Colonic mucosa (tissue), 4 donors: ENCODE results near the gene SERPINB7. TPM values are rescaled to one million over a fixed set of nuclear protein-coding genes. Genes with fewer than 3 reads are reported as not detected.

Source experiments
- DNase-seq: peaks from one replicate; pipeline ENCODE4 v3.0.0-alpha.2; 2020
- H3K27ac ChIP-seq: fragments of 200-600 bp; one replicate; pipeline ENCODE4 v1.8.0; 2021
- H3K27me3 ChIP-seq: fragments of 200-600 bp; one replicate; pipeline ENCODE4 v1.8.0; 2021
- H3K36me3 ChIP-seq: fragments of 200-600 bp; one replicate; pipeline ENCODE4 v1.8.0; 2021
- H3K4me1 ChIP-seq: fragments of 200-600 bp; one replicate; pipeline ENCODE4 v1.8.0; 2021; ENCODE audit warnings: mild to moderate bottlenecking
- H3K4me3 ChIP-seq: fragments of 200-600 bp; one replicate; pipeline ENCODE4 v1.8.0; 2021
- H3K9ac ChIP-seq, 2 donors: one replicate each; pipeline ENCODE4 v1.7.0; 2013; ENCODE audit warnings: control low read depth in 2 of 2, low read depth in 2 of 2, low read length in 2 of 2
- H3K9me3 ChIP-seq: fragments of 200-600 bp; one replicate; pipeline ENCODE4 v1.8.0; 2021
- CTCF ChIP-seq: fragments of 200-600 bp; IDR thresholded peaks from one replicate; pipeline ENCODE4 v1.8.0; 2022; ENCODE audit warnings: antibody characterized with exemption, mild to moderate bottlenecking
- intact Hi-C: fragments of 100-400 bp; cut with DNase I; formaldehyde crosslinking; loops from one replicate; pipeline ENCODE4 v1.14.1; 2022
- total RNA-seq, 2 donors: library from RNA; stranded (reverse); fragmentation: NEBNext Ultra II Directional in 1 of 2; extraction: Animal tissue kit (Norgen Biotek cat#: 25700) in 1 of 2; gene quantifications; one replicate each; pipeline ENCODE4 v1.2.1, GENCODE V29; 2021
- donor health status: healthy.
- donor health status: DM: no; HTN: no; CAD: no.
- donor health status: DM: no; HTN: no; CAD: no.

SERPINB7 gene
- total RNA-seq, 2 donors from 2014 or later = not detected

GRCh38 chr18:63823516-63824219 is 48.5 kb downstream of the SERPINB7 start:
- Histone ChIP-seq H3K27ac (no peak overlapping the region), H3K27me3 (no peaks in the 10 kb centered on the region), H3K4me1 (no peaks in the 10 kb centered on the region), H3K36me3 (no peaks in the 10 kb centered on the region), H3K9me3 (no peaks in the 10 kb centered on the region), H3K4me3 (no peak overlapping the region), H3K9ac (no peak overlapping the region)
- intact Hi-C loops = loop anchor here (5.0 kb wide), 1 partner anchor 164 kb away; no protein-coding TSS in a partner anchor
- peak; percentile 41 for TF ChIP-seq CTCF
- DNase-seq = peak; percentile 31

DNA sequence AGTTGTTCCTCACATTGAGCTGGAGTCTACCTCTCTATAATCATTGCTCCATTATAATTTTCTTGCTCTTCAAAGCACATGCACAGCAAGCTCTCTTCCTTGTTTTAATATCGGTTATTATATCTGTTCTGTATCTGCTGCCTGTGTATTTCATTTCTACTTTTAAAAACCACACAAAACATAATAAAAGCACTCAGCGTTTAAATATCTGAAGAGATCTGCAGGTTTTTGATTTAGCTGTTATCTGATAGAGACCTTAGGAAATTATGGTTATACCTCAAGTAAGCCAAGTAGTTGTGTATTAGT is 49.0 kb downstream of the SERPINB7 start:
- Histone ChIP-seq H3K9ac (no peak overlapping the region), H3K36me3 (no peaks in the 10 kb centered on the region), H3K27ac (no peak overlapping the region), H3K4me1 (no peaks in the 10 kb centered on the region), H3K4me3 (no peak overlapping the region), H3K9me3 (no peaks in the 10 kb centered on the region), H3K27me3 (no peaks in the 10 kb centered on the region)
- DNase-seq = no peak
- intact Hi-C loops = loop anchor here (5.0 kb wide), 1 partner anchor 163 kb away; no protein-coding TSS in a partner anchor
- no peak for TF ChIP-seq CTCF

DNA sequence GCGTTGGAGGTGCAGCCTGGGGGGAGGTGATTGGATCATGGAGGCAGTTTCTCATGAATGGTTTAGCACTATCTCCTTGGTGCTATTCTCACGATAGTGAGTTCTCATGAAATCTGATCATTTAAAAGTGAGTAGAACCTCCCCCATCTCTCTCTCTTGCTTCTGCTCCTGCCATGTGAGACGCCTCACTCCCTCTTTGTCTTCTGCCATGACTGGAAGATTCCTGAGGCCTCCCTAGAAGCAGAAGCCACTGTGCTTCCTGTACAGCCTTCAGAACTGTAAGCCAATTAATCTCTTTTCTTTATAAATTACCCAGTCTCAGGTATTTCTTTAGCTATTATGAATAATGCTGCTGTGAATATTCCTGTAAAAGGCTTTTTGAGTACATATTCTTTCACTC is 52.9 kb downstream of the SERPINB7 start:
- H3K27me3 ChIP-seq = no peaks in the 10 kb centered on the region
- H3K27ac ChIP-seq = no peak overlapping the region
- no peaks in the 10 kb centered on the region for H3K4me1 ChIP-seq
- no peak for TF ChIP-seq CTCF
- intact Hi-C loops = no loop called here
- no peak overlapping the region for H3K4me3 ChIP-seq
- no peak for DNase-seq
- H3K36me3 ChIP-seq = no peaks in the 10 kb centered on the region
- no peak overlapping the region for H3K9ac ChIP-seq
- H3K9me3 ChIP-seq = no peaks in the 10 kb centered on the region

GRCh38 chr18:63828656-63829055 is 53.4 kb downstream of the SERPINB7 start:
- Histone ChIP-seq H3K4me1 (no peaks in the 10 kb centered on the region), H3K9me3 (no peaks in the 10 kb centered on the region), H3K9ac (no peak overlapping the region), H3K4me3 (no peak overlapping the region), H3K36me3 (no peaks in the 10 kb centered on the region), H3K27ac (no peak overlapping the region), H3K27me3 (no peaks in the 10 kb centered on the region)
- intact Hi-C loops = no loop called here
- no peak for DNase-seq
- TF ChIP-seq CTCF = no peak

DNA sequence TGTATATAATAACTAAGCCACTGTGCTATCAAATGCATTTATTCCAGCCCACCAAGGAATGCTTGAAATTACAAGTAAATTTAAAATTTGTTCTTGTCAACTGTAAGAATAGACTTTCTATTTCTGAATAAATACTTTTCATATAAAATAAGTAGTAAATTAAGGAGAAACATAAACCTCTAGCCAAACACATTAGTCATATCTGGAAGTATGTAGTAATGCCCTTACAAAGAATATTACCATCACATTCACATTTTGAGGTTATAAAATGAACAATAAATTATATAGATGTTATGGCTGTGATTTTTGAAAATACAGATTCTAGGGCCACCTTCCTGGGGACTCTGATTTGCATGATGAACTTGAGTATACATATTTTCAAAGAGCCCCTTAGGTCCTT is 54.7 kb downstream of the SERPINB7 start:
- no peak for TF ChIP-seq CTCF
- intact Hi-C loops = no loop called here
- H3K27ac ChIP-seq = no peak overlapping the region
- H3K4me1 ChIP-seq = no peaks in the 10 kb centered on the region
- no peak overlapping the region for H3K9ac ChIP-seq
- no peak for DNase-seq
- no peak overlapping the region for H3K4me3 ChIP-seq
- no peaks in the 10 kb centered on the region for H3K27me3 ChIP-seq
- no peaks in the 10 kb centered on the region for H3K9me3 ChIP-seq
- H3K36me3 ChIP-seq = no peaks in the 10 kb centered on the region
